GM19455 (cell line): ENCODE measurements around the gene PEAR1.

Experiments used
- ATAC-seq: cut with Tn5 transposase; IDR thresholded peaks from one replicate; pipeline ENCODE4 v1.9.1; 2021; ENCODE audit not compliant: unreplicated experiment

PEAR1 gene

GRCh38 chr1:156882543-156882942, 11.0 kb upstream of the PEAR1 start:
- no peak for ATAC-seq

GRCh38 chr1:156883919-156884318, 9.6 kb upstream of the PEAR1 start:
- no peak for ATAC-seq

- ATAC-seq: no peak
Measured at GRCh38 chr1:156884560-156885184, 8.8 kb upstream of the PEAR1 start.

GRCh38 chr1:156885314-156885713, 8.2 kb upstream of the PEAR1 start:
- ATAC-seq: no peak

- ATAC-seq: no peak
Measured at GRCh38 chr1:156885880-156886355, 7.6 kb upstream of the PEAR1 start.

GRCh38 chr1:156886583-156887281, 6.8 kb upstream of the PEAR1 start:
- no peak for ATAC-seq

GRCh38 chr1:156887317-156887716, 6.2 kb upstream of the PEAR1 start:
- ATAC-seq: no peak

- no peak for ATAC-seq
Measured at GRCh38 chr1:156887734-156888133, 5.8 kb upstream of the PEAR1 start.

- ATAC-seq: no peak
Measured at GRCh38 chr1:156889802-156890580, 3.5 kb upstream of the PEAR1 start.

- ATAC-seq: no peak
Measured at GRCh38 chr1:156892190-156893047, 1.1 kb upstream of the PEAR1 start.

GRCh38 chr1:156894001-156894400, 483 bp downstream of the PEAR1 start:
- ATAC-seq: no peak

GRCh38 chr1:156894711-156895454, 1.4 kb downstream of the PEAR1 start:
- no peak for ATAC-seq

- ATAC-seq: no peak
Measured at GRCh38 chr1:156895455-156895812, 1.9 kb downstream of the PEAR1 start.

GRCh38 chr1:156895927-156896326, 2.4 kb downstream of the PEAR1 start:
- ATAC-seq: no peak

GRCh38 chr1:156896490-156897033, 3.0 kb downstream of the PEAR1 start:
- no peak for ATAC-seq

GRCh38 chr1:156897078-156897825, 3.7 kb downstream of the PEAR1 start:
- ATAC-seq: no peak

- ATAC-seq: no peak
Measured at GRCh38 chr1:156898161-156898566, 4.6 kb downstream of the PEAR1 start.

- no peak for ATAC-seq
Measured at GRCh38 chr1:156898971-156899664, 5.6 kb downstream of the PEAR1 start.
